Parathyroid adenoma (tissue), 2 donors: ENCODE data around the gene KIF26A.
"Not testable (repeated sequence)": the region's sequence is repeated elsewhere in the genome, so short reads cannot be mapped to it uniquely, and the experiment has no call there.

ENCODE experiments used
- H2AFZ ChIP-seq: fragments of 300-600 bp; sonication (generic); one replicate; pipeline ENCODE4 v1.7.0; 2017; ENCODE audit warnings: antibody characterized with exemption, mild to moderate bottlenecking
- H3K27ac ChIP-seq: fragments of 300-600 bp; sonication (generic); one replicate; pipeline ENCODE4 v1.7.0; 2017
- H3K27me3 ChIP-seq: fragments of 300-600 bp; sonication (generic); one replicate; pipeline ENCODE4 v1.7.0; 2017; ENCODE audit warnings: low read length; ENCODE audit not compliant: control insufficient read depth, insufficient read depth
- H3K36me3 ChIP-seq: fragments of 300-600 bp; sonication (generic); one replicate; pipeline ENCODE4 v1.7.0; 2017; ENCODE audit warnings: low read length; ENCODE audit not compliant: control insufficient read depth, insufficient read depth
- H3K4me1 ChIP-seq: fragments of 300-600 bp; sonication (generic); one replicate; pipeline ENCODE4 v1.7.0; 2017; ENCODE audit warnings: control low read depth
- H3K4me2 ChIP-seq: fragments of 300-600 bp; sonication (generic); one replicate; pipeline ENCODE4 v1.7.0; 2017; ENCODE audit warnings: low read length
- H3K4me3 ChIP-seq: fragments of 300-600 bp; sonication (generic); one replicate; pipeline ENCODE4 v1.7.0; 2017; ENCODE audit warnings: low read depth, low read length
- H3K79me2 ChIP-seq: fragments of 300-600 bp; sonication (generic); one replicate; pipeline ENCODE4 v1.7.0; 2017; ENCODE audit warnings: control low read depth
- H3K9ac ChIP-seq: fragments of 300-600 bp; sonication (generic); one replicate; pipeline ENCODE4 v1.7.0; 2017; ENCODE audit warnings: mild to moderate bottlenecking
- H3K9me3 ChIP-seq: fragments of 300-600 bp; sonication (generic); one replicate; pipeline ENCODE4 v1.7.0; 2017; ENCODE audit warnings: low read length; ENCODE audit not compliant: control insufficient read depth
- TF ChIP-seq, protein P1 (sequence below): fragments of 300-600 bp; sonication (generic); IDR thresholded peaks from one replicate; pipeline ENCODE4 v1.7.0; 2017; ENCODE audit warnings: antibody characterized with exemption, mild to moderate bottlenecking
- donor health status: primary hyperparathyroidism.

Gene KIF26A

GRCh38 chr14:104152686-104153393, 14.5 kb downstream of the KIF26A start:
- Histone ChIP-seq H3K27me3 (no peaks in the 10 kb centered on the region), H3K4me2 (no peak overlapping the region), H3K79me2 (no peaks in the 10 kb centered on the region), H3K9me3 (no peaks in the 10 kb centered on the region), H3K4me3 (no peak overlapping the region), H3K27ac (no peak overlapping the region), H3K9ac (no peak overlapping the region), H3K36me3 (no peaks in the 10 kb centered on the region), H3K4me1 (no peaks in the 10 kb centered on the region), H2AFZ (no peak overlapping the region)
- TF ChIP-seq, protein P1, sequence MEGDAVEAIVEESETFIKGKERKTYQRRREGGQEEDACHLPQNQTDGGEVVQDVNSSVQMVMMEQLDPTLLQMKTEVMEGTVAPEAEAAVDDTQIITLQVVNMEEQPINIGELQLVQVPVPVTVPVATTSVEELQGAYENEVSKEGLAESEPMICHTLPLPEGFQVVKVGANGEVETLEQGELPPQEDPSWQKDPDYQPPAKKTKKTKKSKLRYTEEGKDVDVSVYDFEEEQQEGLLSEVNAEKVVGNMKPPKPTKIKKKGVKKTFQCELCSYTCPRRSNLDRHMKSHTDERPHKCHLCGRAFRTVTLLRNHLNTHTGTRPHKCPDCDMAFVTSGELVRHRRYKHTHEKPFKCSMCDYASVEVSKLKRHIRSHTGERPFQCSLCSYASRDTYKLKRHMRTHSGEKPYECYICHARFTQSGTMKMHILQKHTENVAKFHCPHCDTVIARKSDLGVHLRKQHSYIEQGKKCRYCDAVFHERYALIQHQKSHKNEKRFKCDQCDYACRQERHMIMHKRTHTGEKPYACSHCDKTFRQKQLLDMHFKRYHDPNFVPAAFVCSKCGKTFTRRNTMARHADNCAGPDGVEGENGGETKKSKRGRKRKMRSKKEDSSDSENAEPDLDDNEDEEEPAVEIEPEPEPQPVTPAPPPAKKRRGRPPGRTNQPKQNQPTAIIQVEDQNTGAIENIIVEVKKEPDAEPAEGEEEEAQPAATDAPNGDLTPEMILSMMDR: no peak

DNA sequence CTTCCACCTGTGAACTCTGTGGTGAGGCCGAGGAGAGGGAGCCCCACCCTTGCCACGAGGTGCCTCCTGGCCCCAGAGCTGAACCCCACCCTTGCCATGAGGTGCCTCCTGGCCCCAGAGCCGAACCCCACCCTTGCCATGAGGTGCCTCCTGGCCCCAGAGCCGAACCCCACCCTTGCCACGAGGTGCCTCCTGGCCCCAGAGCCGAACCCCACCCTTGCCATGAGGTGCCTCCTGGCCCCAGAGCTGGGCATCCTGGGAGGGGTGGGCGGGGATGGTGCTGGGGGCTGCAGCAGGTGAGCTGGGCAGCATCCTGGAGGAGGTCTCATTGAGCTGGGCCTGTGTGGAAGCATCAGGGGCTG, 15.0 kb downstream of the KIF26A start:
- H2AFZ ChIP-seq, H3K9me3 ChIP-seq, H3K36me3 ChIP-seq, H3K4me3 ChIP-seq, H3K4me1 ChIP-seq, H3K4me2 ChIP-seq, H3K27ac ChIP-seq, H3K9ac ChIP-seq, H3K79me2 ChIP-seq, H3K27me3 ChIP-seq: not testable (repeated sequence)

DNA sequence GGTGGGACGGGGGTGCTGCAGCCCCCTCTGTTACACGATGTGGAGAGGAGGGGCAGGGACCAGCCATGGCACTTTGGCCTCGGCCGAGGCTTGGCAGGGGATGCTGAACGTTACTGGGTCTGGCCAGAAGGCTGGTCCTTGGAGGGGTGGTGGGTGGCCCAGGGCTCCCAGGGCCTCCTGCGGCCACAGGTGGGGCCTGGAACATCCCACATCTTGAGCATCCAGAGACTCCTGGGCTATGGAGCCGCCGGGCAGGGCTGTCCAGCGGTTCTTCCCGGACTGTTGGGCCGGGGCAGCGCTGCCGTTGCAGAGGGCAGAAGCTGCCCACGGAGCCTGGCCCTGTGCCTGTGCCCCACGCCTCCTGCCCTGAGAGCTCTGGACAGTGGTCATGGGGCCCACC, 15.9 kb downstream of the KIF26A start:
- H3K9ac ChIP-seq: no peak overlapping the region
- TF ChIP-seq, protein P1: no peak

DNA sequence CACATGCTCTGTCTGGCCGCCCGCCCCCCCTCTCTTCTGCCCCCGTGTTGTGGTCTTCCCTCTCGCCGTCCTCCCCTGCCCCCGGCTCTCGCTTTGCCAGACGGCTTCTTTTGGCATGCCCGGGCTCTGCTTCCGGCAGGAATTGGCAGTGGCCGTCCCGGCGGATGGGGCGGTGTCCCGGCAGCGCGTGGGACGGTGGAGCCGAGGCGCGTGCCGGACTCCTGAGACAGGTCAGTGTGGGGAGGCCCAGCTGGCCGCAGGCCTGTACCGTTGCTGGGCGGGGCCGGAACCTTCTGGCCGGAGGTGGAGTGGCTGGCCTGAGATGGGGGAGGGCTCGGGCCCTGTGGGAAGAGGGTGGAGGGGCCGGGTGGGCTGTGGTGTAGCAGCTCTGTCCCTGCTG, 17.1 kb downstream of the KIF26A start:
- H3K27ac ChIP-seq: no peak overlapping the region
- H3K4me2 ChIP-seq: no peak overlapping the region
- no peaks in the 10 kb centered on the region for H3K36me3 ChIP-seq

More for the DNA sequence above, 15.9 kb downstream of the KIF26A start:
- H2AFZ ChIP-seq: no peak overlapping the region
- no peak overlapping the region for H3K4me2 ChIP-seq
- no peaks in the 10 kb centered on the region for H3K4me1 ChIP-seq
- no peak overlapping the region for H3K27ac ChIP-seq
- H3K36me3 ChIP-seq: no peaks in the 10 kb centered on the region
- H3K79me2 ChIP-seq: no peaks in the 10 kb centered on the region
- H3K27me3 ChIP-seq: no peaks in the 10 kb centered on the region
- H3K9me3 ChIP-seq: no peaks in the 10 kb centered on the region
- no peak overlapping the region for H3K4me3 ChIP-seq

DNA sequence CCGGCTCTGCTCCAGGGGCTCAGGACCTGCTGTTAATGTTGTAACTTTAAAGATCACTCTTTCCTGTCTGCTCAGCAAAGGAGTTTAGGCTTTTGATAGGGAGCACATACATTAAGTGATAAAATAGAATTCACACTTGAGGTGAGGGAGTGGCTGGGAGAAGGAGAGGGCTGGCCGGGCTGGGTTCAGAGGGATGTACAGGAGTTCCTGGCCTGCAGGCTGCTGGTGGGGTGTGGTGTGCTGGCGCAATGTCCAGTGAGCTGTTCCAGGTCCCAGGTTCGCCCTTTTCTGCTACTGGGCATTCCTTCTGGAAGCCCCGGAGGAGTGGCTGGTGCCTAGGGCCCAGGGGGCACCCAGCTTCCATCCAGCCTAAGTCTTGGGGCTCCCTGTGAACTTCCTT, 17.8 kb downstream of the KIF26A start:
- H3K27me3 ChIP-seq: no peaks in the 10 kb centered on the region
- no peak overlapping the region for H3K4me3 ChIP-seq
- no peaks in the 10 kb centered on the region for H3K79me2 ChIP-seq
- H3K4me2 ChIP-seq: no peak overlapping the region
- no peaks in the 10 kb centered on the region for H3K36me3 ChIP-seq
- H3K4me1 ChIP-seq: no peaks in the 10 kb centered on the region
- H2AFZ ChIP-seq: no peak overlapping the region
- no peaks in the 10 kb centered on the region for H3K9me3 ChIP-seq
- TF ChIP-seq, protein P1: no peak
- H3K27ac ChIP-seq: no peak overlapping the region
- no peak overlapping the region for H3K9ac ChIP-seq

More for the DNA sequence above, 17.1 kb downstream of the KIF26A start:
- TF ChIP-seq, protein P1: no peak
- H3K4me1 ChIP-seq: no peaks in the 10 kb centered on the region
- H3K27me3 ChIP-seq: no peaks in the 10 kb centered on the region
- H3K9ac ChIP-seq: no peak overlapping the region
- H3K4me3 ChIP-seq: no peak overlapping the region
- H2AFZ ChIP-seq: no peak overlapping the region
- no peaks in the 10 kb centered on the region for H3K79me2 ChIP-seq
- H3K9me3 ChIP-seq: no peaks in the 10 kb centered on the region
